Measurements from ENCODE around the gene ARID3C.

- TF ChIP-seq CTCF (IDR thresholded peaks at IDR 0.05; ENCODE audit: extremely low read depth in 1 of 2, insufficient read depth in 1 of 2, low read depth in 1 of 2, low read length in 2 of 2) (no peak), EZH2 (IDR thresholded peaks at IDR 0.05; ENCODE audit: borderline replicate concordance, low read depth, low read length, severe bottlenecking) (no peak), POLR2AphosphoS5 (IDR thresholded peaks at IDR 0.05; ENCODE audit: insufficient read depth, low read depth, low read length) (no peak), POLR2A (IDR thresholded peaks at IDR 0.05; ENCODE audit: low read depth, low read length) (no peak), MAX (IDR thresholded peaks at IDR 0.05; ENCODE audit: insufficient read depth, insufficient read length) (no peak)
These were observed 16.0 kb upstream of the ARID3C start for GRCh38 chr9:34644766-34645314.

Measured in endothelial cell of umbilical vein (primary cell).